Epithelial cell of esophagus (primary cell): ENCODE results near the gene PIM2.

Source experiments
- DNase-seq: peaks from one replicate; pipeline ENCODE4 v3.0.0; 2010; ENCODE audit warnings: low read depth
- H3K4me3 ChIP-seq: 2 replicates; pipeline ENCODE4 v1.5.1; 2011; ENCODE audit warnings: mild to moderate bottlenecking, low read length, control low read depth
- TF ChIP-seq, protein P1 (sequence below): IDR thresholded peaks from 2 replicates; pipeline ENCODE4 v1.5.1; 2011; ENCODE audit warnings: low read depth, mild to moderate bottlenecking, low read length, control low read depth, inconsistent platforms; ENCODE audit not compliant: insufficient read depth; ENCODE audit errors: missing control alignments

Gene PIM2

DNA sequence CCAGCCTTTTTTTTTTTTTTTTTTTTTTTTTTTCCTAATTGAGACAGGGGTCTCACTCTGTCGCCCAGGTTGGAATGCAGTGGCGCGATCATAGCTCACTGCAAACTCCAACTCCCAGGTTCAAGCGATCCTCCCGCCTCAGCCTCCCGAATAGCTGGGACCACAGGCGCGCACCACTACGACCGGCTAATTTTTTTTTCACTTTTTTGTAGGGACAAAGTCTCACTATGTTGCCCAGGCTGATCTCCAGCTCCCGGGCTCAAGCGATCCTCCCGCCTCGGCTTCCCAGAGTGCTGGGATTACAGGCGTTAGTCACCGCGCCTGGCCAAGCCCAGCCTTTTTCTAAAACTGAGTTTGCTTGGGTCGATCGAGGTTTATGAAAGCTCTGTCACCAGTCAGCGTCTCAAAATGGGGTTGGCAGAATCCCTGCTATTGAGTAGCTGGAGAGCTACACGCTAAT, 39.8 kb upstream of the PIM2 start:
- TF ChIP-seq, protein P1, sequence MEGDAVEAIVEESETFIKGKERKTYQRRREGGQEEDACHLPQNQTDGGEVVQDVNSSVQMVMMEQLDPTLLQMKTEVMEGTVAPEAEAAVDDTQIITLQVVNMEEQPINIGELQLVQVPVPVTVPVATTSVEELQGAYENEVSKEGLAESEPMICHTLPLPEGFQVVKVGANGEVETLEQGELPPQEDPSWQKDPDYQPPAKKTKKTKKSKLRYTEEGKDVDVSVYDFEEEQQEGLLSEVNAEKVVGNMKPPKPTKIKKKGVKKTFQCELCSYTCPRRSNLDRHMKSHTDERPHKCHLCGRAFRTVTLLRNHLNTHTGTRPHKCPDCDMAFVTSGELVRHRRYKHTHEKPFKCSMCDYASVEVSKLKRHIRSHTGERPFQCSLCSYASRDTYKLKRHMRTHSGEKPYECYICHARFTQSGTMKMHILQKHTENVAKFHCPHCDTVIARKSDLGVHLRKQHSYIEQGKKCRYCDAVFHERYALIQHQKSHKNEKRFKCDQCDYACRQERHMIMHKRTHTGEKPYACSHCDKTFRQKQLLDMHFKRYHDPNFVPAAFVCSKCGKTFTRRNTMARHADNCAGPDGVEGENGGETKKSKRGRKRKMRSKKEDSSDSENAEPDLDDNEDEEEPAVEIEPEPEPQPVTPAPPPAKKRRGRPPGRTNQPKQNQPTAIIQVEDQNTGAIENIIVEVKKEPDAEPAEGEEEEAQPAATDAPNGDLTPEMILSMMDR = no peak
- DNase-seq = peak; percentile 60
- peak overlapping the region; percentile 53 for H3K4me3 ChIP-seq

DNA sequence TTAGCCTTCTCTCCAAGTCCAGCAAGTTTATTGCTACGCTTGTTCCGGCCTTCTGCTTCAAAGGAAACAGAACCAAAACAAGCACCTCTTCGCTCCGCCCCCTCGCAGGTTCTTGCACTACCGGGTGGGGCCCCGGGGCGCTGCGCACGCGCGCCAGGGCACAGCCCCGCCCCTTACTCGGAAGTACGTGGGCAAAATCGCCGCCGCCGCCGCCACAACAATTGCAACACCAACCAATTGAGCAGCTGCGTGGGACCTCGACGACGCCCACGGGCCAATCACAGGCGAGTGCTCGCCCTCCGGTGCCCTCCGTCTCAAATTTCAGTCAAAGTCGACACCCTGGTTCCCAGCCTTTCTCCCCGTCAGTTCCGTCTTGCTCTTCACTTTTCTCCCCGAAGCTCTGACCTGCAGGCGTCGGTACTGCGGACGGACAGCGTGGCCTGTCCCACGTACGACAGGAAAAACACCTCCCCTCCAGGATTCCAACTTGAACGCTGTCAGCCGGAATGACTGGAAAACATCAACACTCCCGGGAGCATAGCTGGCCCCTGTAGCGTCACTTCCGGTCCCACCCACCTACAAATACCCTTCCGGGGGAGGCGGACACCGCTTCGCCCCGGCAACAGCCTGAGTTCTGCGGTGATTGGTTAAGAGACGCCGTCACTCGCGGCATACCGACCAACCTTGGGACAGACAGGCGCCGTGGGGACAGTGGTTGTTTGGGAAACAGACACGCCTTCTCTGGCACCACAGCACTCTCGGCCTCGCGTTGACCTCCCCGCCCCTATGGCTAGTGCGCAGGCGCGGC, 39.2 kb upstream of the PIM2 start:
- TF ChIP-seq, protein P1 = no peak
- DNase-seq = peak; percentile 97
- H3K4me3 ChIP-seq = peak overlapping the region; percentile 65

DNA sequence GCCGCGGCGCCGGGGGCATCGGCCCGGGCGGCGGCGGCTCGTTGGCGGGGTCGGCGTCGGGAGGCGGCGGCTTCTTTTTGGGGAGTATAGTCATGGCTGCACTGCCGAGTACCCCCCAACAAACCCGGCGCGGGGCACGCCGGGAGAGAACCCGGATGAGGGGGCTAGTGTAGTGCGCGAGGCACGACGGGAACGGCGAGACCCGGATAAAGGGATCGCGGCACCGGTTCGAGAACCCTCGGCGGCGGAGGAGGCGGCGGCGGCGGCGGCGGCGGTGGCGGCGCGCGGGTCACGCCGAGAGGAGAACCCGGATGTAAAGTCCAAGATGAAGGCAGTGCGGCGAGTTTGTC, 38.6 kb upstream of the PIM2 start, which contains the start of gene OTUD5:
TSS of gene OTUD5 (minus strand) at position 131 of the 350 bp plus-strand sequence. CDS start at position 94, 37 bp downstream.
- no peak for DNase-seq
- peak within 1 kb of the TSS; percentile 65 for H3K4me3 ChIP-seq
- TF ChIP-seq, protein P1 = no peak

DNA sequence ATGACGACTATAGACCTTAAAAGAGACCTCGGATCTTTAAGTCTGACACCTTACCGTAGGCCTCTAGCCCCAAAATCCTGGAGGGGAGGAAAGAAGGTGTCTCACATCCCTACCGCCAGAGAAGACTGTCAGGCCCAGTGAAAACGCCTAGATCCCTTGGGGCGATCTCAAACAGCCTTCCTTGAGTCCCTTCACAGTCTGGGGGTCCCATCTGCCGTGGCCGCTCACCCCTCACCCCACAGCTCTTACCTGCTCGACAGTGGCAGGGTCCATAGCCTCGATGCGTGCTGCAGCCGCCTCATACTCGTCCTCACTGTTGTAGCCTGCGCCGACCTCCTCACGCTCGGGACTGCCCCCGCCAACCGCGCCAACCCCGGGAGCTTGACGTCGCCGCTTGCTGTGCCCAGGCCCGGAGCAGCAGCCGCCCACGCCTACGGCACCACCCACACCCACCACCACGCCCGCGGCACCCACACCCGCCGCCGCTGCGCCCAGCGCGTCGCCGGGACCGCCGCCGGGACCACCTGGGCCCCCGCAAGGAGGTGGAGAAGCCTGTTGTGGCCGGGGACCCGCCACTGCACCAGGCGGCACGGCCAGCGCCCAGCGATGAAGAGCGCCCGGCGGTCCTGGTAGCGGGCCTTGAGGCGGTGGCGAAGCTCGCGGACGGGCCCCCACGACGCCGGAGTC, 38.0 kb upstream of the PIM2 start:
- H3K4me3 ChIP-seq = peak overlapping the region; percentile 62
- TF ChIP-seq, protein P1 = no peak
- DNase-seq = peak; percentile 16

DNA sequence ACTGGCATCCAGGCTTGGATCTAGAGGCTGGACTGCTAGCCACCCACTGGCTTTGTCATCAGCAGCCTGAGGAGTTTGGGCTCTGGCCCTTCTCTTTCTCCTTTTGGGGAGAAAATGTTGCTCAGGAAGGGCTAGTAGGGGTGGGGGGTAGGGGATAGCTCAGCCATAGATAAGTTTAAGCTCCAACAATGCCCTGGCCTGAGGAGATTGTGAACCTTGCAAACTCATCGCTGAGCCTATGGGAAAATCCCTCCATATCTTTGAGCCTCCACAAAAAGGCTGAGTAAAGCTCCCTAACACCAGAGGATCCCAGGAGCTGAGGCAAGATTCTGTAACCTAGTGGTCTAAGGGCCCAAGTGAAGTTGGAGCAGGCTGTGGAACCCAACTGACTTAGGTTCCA, 29.8 kb upstream of the PIM2 start:
- no peak for DNase-seq
- no peak overlapping the region for H3K4me3 ChIP-seq
- TF ChIP-seq, protein P1 = no peak

DNA sequence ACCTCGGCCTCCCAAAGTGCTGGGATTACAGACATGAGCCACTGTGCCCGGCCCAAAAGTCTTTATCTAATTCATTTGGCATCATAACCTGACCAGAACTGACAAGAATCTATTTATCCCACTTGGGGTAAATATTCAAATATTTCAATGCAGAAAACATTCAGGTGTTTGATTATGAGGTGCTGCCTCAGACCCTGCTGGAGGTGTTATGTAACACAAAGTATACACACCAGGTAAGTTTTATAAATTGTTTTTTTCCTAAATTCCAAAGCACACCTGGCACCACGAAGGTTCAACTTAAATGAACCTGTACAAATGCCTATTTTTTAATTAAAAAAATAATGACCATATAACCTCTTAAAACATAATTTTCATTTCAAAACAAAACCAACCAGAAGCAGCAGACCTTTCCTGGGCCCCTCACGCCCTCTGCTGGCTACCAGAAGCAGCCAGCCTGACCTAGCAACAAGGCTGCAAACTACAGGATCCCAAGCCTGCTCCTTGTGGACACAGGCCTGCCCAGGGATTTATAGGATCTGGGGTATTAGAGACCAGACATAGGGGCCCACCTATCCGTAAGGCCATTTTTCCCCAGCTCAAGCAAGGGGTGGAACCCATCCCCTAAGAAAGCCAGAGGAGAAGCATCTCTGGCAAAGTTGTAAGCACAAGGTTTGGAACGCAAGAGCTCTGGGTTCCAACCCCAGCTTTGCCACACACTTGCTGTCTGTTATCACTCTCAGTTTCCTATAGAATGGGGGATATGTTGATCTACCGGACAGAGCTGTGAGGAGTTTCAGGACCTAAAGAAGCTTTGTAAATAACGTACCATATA, 26.9 kb upstream of the PIM2 start:
- DNase-seq = peak; percentile 39
- TF ChIP-seq, protein P1 = peak; percentile 72
- H3K4me3 ChIP-seq = no peak overlapping the region
